HL-60/S4 (cell line): ENCODE data around the gene TNK1.

Source experiments
- in situ Hi-C: fragments of 300-500 bp; cut with MboI; formaldehyde crosslinking; loops from 2 replicates; pipeline ENCODE4 v1.14.3; 2022; ENCODE audit warnings: low sequenced_read_pairs

TNK1 gene

GRCh38 chr17:7431231-7431630 lies 50.3 kb downstream of the TNK1 start:
- in situ Hi-C loops = no loop called here

DNA sequence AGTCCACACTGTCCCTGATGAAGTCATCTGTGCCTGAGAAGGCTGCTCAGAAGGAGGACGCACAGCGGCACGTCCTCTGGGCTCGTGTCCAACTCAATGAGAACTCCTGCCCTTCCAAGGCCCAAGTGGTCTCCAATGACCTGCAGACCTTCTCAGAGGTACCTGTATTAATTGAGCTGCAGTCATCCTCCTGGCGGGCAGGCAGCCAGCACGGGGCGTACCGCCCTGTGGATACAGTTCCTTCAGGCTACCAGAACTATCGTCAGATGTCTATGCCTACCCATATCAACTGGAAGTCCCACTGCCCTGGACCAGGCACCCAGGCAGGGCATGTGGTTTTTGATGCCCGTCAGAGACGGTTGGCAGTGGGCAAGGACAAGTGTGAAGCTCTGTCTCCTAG lies 51.4 kb downstream of the TNK1 start:
- in situ Hi-C loops = no loop called here

GRCh38 chr17:7435676-7436555 lies 55.0 kb downstream of the TNK1 start:
- in situ Hi-C loops = no loop called here

DNA sequence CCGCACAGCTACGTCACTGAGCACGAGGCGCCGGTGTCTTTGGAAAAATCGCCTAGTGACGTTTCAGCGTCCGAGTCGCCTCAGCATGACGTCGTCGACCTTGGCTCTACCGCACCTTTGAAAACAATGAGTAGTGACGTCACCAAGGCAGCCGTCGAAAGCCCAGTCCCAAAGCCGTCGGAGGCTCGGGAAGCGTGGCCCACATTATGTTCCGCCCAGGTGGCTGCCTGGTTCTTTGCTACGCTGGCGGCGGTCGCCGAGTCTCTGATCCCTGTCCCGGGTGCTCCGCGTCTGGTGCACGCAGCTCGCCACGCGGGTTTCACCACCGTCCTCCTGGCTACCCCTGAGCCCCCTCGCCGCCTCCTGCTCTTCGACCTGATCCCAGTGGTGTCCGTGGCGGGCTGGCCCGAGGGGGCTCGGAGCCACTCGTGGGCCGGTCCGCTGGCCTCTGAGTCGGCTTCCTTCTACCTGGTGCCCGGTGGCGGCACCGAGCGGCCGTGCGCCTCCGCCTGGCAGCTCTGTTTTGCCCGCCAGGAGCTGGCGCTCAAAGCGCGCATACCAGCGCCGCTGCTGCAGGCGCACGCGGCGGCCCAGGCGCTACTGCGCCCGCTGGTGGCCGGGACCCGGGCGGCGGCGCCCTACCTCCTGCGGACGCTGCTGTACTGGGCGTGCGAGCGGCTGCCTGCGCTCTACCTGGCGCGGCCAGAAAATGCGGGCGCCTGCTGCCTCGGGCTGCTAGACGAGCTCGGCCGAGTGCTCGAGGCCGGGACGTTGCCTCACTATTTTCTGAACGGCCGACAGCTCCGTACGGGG lies 55.9 kb downstream of the TNK1 start:
- in situ Hi-C loops = no loop called here

GRCh38 chr17:7437369-7437863 lies 56.5 kb downstream of the TNK1 start:
- in situ Hi-C loops = no loop called here

DNA sequence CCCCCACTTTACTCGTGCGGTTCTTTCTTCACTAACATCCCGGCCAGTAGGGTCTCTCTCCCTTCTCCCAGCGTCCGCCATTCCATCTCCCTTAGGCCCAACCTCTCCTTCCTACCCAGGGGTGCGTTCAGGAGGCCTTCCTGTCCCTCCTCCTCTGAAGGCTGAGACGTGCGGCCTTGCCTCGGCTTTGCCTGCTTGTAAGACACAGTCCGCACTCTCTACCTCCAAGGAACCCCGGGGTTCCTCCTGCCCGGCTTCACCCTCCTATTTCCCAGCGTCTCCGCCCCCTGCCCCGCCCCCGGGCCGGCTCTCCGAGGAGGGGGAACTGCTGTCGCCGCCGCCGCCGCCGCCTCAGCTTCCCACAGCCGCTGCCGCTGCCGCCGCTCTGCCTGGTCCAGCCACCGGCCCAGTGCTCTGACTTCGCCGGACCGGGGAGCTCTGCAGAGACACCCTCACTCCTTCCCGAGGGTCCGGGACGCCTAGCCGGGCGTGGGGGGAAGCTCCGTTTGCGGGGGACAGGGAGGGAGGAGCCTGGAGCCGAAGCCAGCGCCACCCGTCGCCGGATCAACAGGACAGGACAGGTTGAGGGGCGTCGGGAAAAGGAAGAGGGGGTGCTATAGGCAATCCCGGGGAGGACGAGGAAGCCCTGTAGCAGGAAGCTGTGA lies 57.2 kb downstream of the TNK1 start:
- in situ Hi-C loops = no loop called here

DNA sequence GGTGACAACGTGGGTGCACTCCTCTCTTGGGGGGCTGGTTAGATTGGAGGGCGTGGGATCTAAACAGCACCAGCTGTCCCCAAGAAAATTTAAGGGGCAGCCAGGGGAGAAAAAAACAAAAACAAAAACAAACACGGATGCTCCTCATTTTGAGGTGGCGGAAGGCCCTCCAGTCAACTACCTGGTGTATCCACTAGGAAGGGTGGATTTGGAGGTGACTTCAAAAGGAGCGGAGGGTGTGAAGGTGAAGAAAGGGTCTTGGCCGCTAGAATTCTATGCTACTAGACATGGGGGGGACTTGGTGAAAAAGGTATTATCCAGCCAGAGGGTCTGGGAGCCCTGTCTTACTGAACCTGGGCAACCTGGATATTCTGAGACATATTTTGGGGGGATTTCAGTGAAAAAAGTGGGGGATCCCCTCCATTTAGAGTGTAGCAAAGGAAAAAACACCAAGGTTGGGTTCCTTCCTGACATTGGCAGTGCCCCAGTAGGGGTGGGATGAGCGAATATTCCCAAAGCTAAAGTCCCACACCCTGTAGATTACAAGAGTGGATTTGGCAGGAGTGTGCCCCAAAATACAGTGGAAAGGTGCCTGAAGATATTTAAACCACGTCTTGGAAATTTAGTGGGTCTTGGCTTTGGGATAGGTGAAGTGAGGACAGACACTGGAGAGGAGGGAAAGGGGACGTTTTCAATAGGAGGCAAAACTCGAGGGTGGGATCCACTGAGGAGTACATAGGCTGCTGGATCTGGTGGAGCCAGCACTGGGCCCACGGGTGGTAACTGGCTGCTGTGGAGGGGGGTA lies 58.0 kb downstream of the TNK1 start:
- in situ Hi-C loops = no loop called here
